ENCODE measurements around the gene RSRC1. TPM values are rescaled to one million over a fixed set of nuclear protein-coding genes. Genes with fewer than 3 reads are reported as not detected.

The RSRC1 gene
- total and polyA plus RNA-seq, 2 of the 13 experiments (the other 11 are each of a cell fraction or from before 2014, with no cell fraction given), result 4.9 to 63.0 TPM

DNA sequence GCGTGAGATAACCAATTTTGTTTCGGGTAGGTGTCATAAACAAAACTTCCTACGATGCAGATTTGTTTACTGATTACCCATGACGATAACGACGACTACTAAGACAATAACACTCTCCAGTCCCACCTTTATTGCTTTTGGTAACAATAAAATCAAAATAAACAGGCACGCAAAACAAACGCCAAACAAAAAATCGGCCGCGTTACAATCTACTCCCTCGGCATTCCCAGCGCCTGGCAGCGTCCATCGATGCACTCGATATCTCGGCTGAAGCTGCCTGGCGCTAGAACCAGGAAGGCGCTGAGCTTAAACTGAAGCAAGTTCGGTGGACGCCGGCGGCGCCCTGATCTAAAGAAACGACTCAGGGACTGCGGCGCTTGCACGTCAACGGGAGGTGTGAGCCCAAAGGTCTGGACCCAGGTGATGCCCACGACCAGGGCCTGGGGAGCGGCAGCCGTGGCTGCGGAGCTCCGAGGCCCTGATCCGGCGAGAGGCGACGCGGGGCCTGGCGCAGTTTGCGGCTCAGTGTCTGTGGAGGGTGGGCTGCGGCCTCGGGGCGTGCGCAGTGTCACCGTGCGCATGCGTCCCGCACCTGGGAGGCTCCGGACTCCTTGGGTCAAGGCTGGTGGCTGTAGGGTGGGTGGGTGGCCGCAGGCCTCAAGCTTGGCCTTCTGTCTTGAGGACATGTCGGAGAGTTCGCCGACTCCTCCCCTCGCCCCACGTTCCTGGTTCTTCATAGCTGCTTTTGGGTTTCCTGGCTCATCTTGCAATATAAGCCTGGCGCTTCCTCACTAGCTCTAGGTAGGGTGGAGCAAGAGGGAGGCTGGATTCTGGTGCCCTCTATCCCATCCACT lies at the start of gene RSRC1 (continued):
- TF ChIP-seq, protein P1, sequence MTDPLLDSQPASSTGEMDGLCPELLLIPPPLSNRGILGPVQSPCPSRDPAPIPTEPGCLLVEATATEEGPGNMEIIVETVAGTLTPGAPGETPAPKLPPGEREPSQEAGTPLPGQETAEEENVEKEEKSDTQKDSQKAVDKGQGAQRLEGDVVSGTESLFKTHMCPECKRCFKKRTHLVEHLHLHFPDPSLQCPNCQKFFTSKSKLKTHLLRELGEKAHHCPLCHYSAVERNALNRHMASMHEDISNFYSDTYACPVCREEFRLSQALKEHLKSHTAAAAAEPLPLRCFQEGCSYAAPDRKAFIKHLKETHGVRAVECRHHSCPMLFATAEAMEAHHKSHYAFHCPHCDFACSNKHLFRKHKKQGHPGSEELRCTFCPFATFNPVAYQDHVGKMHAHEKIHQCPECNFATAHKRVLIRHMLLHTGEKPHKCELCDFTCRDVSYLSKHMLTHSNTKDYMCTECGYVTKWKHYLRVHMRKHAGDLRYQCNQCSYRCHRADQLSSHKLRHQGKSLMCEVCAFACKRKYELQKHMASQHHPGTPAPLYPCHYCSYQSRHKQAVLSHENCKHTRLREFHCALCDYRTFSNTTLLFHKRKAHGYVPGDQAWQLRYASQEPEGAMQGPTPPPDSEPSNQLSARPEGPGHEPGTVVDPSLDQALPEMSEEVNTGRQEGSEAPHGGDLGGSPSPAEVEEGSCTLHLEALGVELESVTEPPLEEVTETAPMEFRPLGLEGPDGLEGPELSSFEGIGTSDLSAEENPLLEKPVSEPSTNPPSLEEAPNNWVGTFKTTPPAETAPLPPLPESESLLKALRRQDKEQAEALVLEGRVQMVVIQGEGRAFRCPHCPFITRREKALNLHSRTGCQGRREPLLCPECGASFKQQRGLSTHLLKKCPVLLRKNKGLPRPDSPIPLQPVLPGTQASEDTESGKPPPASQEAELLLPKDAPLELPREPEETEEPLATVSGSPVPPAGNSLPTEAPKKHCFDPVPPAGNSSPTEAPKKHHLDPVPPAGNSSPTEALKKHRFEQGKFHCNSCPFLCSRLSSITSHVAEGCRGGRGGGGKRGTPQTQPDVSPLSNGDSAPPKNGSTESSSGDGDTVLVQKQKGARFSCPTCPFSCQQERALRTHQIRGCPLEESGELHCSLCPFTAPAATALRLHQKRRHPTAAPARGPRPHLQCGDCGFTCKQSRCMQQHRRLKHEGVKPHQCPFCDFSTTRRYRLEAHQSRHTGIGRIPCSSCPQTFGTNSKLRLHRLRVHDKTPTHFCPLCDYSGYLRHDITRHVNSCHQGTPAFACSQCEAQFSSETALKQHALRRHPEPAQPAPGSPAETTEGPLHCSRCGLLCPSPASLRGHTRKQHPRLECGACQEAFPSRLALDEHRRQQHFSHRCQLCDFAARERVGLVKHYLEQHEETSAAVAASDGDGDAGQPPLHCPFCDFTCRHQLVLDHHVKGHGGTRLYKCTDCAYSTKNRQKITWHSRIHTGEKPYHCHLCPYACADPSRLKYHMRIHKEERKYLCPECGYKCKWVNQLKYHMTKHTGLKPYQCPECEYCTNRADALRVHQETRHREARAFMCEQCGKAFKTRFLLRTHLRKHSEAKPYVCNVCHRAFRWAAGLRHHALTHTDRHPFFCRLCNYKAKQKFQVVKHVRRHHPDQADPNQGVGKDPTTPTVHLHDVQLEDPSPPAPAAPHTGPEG (CRISPR knock-in tag; IDR thresholded peaks at IDR 0.05), result peak; percentile 91
- TF ChIP-seq DPF2 (CRISPR knock-in tag; IDR thresholded peaks at IDR 0.05; ENCODE audit: borderline replicate concordance, low read depth), result no peak
- no peak for TF ChIP-seq ZNF343 (CRISPR knock-in tag; IDR thresholded peaks at IDR 0.05)
- no peak for TF ChIP-seq SIX4 (CRISPR knock-in tag; IDR thresholded peaks at IDR 0.05)
- TF ChIP-seq CHCHD3 (CRISPR knock-in tag; IDR thresholded peaks at IDR 0.05), result no peak
- peak; percentile 85 for TF ChIP-seq YEATS2 (CRISPR knock-in tag; IDR thresholded peaks at IDR 0.05; ENCODE audit: borderline replicate concordance)
- peak; percentile 97 for TF ChIP-seq ELF4 (CRISPR knock-in tag; IDR thresholded peaks at IDR 0.05; ENCODE audit: borderline replicate concordance)
- TF ChIP-seq ZMAT3 (CRISPR knock-in tag; conservative IDR thresholded peaks at IDR 0.05), result 0 out of 2 replicates have a peak, but pooled peaks have one; percentile 76
- TF ChIP-seq, protein P2, sequence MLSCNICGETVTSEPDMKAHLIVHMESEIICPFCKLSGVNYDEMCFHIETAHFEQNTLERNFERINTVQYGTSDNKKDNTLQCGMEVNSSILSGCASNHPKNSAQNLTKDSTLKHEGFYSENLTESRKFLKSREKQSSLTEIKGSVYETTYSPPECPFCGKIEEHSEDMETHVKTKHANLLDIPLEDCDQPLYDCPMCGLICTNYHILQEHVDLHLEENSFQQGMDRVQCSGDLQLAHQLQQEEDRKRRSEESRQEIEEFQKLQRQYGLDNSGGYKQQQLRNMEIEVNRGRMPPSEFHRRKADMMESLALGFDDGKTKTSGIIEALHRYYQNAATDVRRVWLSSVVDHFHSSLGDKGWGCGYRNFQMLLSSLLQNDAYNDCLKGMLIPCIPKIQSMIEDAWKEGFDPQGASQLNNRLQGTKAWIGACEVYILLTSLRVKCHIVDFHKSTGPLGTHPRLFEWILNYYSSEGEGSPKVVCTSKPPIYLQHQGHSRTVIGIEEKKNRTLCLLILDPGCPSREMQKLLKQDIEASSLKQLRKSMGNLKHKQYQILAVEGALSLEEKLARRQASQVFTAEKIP (CRISPR knock-in tag; IDR thresholded peaks at IDR 0.05; ENCODE audit: borderline replicate concordance), result no peak
- TF ChIP-seq IKZF4 (CRISPR knock-in tag; IDR thresholded peaks at IDR 0.05; ENCODE audit: borderline replicate concordance, low read depth, not compliant biosample characterization), result peak; percentile 73
- TF ChIP-seq, protein P3, sequence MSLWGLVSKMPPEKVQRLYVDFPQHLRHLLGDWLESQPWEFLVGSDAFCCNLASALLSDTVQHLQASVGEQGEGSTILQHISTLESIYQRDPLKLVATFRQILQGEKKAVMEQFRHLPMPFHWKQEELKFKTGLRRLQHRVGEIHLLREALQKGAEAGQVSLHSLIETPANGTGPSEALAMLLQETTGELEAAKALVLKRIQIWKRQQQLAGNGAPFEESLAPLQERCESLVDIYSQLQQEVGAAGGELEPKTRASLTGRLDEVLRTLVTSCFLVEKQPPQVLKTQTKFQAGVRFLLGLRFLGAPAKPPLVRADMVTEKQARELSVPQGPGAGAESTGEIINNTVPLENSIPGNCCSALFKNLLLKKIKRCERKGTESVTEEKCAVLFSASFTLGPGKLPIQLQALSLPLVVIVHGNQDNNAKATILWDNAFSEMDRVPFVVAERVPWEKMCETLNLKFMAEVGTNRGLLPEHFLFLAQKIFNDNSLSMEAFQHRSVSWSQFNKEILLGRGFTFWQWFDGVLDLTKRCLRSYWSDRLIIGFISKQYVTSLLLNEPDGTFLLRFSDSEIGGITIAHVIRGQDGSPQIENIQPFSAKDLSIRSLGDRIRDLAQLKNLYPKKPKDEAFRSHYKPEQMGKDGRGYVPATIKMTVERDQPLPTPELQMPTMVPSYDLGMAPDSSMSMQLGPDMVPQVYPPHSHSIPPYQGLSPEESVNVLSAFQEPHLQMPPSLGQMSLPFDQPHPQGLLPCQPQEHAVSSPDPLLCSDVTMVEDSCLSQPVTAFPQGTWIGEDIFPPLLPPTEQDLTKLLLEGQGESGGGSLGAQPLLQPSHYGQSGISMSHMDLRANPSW (CRISPR knock-in tag; IDR thresholded peaks at IDR 0.05; ENCODE audit: borderline replicate concordance), result peak; percentile 60; the same call in 1 of the 2 replicates
- peak; percentile 87 for TF ChIP-seq ZBTB7A (CRISPR knock-in tag; IDR thresholded peaks at IDR 0.05)
- TF ChIP-seq HNRNPUL1 (IDR thresholded peaks at IDR 0.05; ENCODE audit: low read depth, low read length), result no peak
- TF ChIP-seq, protein P4, sequence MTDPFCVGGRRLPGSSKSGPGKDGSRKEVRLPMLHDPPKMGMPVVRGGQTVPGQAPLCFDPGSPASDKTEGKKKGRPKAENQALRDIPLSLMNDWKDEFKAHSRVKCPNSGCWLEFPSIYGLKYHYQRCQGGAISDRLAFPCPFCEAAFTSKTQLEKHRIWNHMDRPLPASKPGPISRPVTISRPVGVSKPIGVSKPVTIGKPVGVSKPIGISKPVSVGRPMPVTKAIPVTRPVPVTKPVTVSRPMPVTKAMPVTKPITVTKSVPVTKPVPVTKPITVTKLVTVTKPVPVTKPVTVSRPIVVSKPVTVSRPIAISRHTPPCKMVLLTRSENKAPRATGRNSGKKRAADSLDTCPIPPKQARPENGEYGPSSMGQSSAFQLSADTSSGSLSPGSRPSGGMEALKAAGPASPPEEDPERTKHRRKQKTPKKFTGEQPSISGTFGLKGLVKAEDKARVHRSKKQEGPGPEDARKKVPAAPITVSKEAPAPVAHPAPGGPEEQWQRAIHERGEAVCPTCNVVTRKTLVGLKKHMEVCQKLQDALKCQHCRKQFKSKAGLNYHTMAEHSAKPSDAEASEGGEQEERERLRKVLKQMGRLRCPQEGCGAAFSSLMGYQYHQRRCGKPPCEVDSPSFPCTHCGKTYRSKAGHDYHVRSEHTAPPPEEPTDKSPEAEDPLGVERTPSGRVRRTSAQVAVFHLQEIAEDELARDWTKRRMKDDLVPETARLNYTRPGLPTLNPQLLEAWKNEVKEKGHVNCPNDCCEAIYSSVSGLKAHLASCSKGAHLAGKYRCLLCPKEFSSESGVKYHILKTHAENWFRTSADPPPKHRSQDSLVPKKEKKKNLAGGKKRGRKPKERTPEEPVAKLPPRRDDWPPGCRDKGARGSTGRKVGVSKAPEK (CRISPR knock-in tag; IDR thresholded peaks at IDR 0.05; ENCODE audit: borderline replicate concordance), result no peak

Data from HepG2 (cell line).